GM10248 (cell line): ENCODE measurements around the gene CAMTA1.

Experiments used
- CTCF ChIA-PET: fragments of 300-600 bp; sonication (Branson Sonifier 250); formaldehyde crosslinking; extraction: SDS; loops from one replicate; lab custom pipeline; 2021; ENCODE audit warnings: antibody characterized with exemption; lab: Yijun Ruan, JAX
- POLR2A ChIA-PET: fragments of 350-650 bp; sonication (Branson Sonifier 250); formaldehyde crosslinking; extraction: SDS; loops from one replicate; lab custom pipeline; 2020; ENCODE audit warnings: antibody characterized with exemption; lab: Yijun Ruan, JAX
- DNase-seq: peaks from one replicate; pipeline ENCODE4 v3.0.0; 2012; ENCODE audit errors: extremely low spot score
- TF ChIP-seq, protein P1 (sequence below): IDR thresholded peaks from 2 replicates; pipeline ENCODE4 v1.5.1; 2012; ENCODE audit warnings: mild to moderate bottlenecking, low read depth; ENCODE audit errors: extremely low read depth, missing control alignments, control extremely low read depth

The CAMTA1 gene

DNA sequence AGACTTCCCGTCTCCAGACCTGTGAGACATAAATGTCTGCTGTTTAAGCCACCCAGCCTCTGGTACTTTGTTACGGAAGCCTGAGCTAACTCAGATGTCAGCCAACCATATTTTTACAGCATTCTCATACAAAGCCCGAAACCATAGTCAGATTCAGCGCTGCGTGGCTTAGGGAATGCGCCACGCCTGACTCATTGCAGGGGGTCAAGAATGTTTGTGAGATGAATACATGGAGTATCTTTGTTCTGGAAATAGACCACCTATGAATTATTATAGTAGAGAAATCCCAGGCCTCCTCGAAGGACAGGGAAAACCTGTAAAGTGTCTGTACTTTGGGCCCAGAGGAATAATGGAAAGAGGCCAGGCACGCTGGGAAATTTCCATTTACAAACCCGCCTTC lies 434.8 kb downstream of the CAMTA1 start:
- ChIA-PET POLR2A (no interaction called here), CTCF (no interaction called here)
- no peak for DNase-seq
- TF ChIP-seq, protein P1, sequence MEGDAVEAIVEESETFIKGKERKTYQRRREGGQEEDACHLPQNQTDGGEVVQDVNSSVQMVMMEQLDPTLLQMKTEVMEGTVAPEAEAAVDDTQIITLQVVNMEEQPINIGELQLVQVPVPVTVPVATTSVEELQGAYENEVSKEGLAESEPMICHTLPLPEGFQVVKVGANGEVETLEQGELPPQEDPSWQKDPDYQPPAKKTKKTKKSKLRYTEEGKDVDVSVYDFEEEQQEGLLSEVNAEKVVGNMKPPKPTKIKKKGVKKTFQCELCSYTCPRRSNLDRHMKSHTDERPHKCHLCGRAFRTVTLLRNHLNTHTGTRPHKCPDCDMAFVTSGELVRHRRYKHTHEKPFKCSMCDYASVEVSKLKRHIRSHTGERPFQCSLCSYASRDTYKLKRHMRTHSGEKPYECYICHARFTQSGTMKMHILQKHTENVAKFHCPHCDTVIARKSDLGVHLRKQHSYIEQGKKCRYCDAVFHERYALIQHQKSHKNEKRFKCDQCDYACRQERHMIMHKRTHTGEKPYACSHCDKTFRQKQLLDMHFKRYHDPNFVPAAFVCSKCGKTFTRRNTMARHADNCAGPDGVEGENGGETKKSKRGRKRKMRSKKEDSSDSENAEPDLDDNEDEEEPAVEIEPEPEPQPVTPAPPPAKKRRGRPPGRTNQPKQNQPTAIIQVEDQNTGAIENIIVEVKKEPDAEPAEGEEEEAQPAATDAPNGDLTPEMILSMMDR = no peak

DNA sequence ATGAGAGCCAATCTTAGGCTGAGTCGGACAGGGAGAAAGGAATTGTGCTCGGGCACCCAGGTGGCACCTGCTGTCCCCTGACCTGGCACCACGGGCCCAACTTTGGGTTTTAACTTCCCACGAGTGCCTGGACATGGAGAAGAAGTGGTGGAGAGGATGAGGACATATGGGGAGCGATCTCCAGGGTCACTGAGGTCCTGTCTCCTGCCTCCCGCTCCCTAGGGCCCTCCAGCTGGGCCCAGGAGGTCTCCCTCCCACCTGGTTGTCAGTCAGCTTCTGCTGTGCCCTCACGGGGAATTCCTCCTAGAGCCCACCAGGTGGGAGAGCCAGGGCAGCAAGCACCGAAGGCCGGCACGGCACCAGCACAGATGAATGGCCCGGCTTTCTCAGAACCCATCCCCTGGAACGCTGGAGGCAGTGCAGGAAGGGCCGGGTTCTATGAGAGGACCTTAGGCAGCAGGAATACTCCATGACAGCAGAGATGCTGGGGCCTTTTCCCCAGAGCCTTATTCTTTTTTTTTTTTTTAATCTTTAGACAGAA lies 435.5 kb downstream of the CAMTA1 start:
- POLR2A ChIA-PET = no interaction called here
- TF ChIP-seq, protein P1 = no peak
- DNase-seq = no peak
- CTCF ChIA-PET = no interaction called here

DNA sequence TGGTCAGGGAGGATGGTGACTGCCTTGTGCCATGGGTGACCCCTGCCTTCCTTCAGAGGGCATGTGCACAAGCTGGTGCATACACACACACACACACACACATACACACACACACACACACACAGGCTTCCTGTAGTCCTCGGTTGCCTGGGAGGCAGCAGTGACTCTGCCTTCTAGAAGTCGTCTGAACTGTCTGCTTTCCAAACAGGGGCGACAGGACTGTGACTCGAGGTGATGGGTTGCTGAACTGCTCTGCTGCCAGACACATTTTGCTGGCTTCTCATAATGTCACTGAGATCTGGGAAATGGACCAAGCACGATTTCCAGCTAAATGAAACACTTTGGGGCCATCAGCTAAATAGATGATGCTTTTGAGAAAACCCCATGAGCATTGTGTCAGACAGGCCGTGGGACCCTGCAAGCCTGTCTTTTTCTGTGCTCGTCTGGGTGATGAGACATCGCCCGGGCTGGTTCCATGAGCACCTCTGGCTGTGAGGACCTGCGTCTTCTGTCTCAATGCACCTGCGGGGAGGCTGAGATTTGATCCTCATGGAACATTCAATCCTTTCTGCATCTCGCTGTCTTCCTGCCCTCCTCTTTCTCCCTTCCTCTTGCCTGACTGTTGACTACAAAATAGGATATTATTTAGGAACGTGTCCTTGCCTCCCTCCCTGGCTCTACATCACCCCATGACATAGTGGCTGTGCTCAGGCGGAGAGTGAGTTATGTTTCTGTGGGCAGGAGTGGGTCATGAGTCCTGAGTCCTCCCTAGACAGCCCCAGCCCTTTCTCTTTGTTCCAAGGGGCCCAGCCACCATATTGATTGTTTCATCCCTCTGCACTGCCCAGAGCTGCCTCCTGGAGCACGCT lies 436.8 kb downstream of the CAMTA1 start:
- TF ChIP-seq, protein P1 = no peak
- POLR2A ChIA-PET = no interaction called here
- DNase-seq = no peak
- CTCF ChIA-PET = no interaction called here

DNA sequence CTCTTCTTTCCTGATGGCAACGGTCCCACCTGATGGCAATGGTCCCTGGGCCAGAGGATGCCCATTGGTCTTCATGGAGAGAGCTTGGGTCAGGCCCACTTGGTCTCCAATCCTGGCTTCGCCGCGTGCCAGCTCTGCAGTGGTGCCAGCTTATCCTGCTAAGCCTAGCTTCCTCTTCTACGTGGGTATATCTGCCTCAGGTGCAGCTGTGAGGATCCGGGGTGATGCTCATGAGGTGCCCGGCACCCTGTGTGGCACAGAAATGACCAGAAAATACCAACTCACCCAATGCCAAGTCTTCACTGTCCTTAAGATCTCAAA lies 437.4 kb downstream of the CAMTA1 start:
- no peak for DNase-seq
- TF ChIP-seq, protein P1 = no peak
- CTCF ChIA-PET = no interaction called here
- POLR2A ChIA-PET = no interaction called here

DNA sequence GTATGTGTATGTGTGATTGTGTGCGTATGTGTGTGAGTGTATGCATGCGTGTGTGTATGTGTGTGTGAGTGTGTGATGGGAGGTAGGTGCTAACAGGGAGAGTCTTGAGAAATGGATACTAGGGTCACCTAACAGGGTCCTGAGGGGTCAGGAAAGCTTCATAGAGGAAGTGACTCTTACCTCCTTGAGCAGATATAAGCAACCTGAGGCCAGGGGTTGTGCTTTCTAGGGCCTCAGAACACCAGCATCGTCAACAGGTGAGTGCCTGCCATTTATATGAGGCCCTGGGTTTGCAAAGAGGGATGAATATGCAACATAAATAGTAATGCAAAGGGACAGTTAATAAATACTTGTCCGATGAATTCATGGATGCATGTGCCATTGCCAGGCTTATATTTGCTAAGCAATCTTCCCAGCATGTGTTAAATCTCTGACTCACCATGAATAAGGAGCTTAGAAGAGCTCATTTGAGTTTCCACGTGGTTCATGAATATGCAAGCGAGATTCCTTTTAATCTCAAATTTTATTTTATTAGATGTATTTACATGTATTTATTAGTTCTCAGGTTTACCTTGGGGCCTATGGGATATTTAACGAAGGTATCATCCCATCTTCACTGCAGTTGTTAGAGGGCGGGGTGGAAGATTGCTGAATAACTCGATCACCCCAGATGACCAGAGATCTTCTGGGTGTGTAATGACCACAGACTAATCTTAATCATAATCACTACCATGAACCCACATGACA lies 438.3 kb downstream of the CAMTA1 start:
- ChIA-PET CTCF (no interaction called here), POLR2A (no interaction called here)
- TF ChIP-seq, protein P1 = no peak
- no peak for DNase-seq

DNA sequence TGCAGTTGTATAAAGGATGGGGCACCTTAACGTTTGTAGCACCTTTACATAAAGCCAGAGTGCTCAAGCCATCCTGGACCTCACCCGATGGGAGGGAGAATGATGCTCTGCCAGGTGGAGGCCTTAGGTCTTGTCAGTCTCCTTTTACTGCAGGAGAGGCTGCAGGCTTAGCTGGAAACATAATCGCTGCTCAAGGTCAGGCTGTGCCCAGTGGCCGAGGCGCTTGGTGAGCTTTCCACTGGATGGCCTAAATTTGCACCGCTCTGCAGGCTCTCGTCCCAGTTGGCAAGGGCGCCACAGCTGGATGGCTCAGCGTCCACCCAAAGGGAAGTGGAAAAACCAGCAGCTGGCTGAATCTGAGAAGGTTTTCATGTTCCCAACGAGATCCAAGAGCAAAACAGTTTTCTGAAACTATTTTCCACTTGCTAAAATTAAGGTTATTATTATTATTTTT lies 438.9 kb downstream of the CAMTA1 start:
- CTCF ChIA-PET = no interaction called here
- no peak for DNase-seq
- POLR2A ChIA-PET = no interaction called here
- TF ChIP-seq, protein P1 = no peak
